MM.1S (cell line): ENCODE measurements around the gene NELL1.

Experiments used
- DNase-seq: peaks from one replicate; pipeline ENCODE4 v3.0.0-alpha.2; 2015
- H2AFZ ChIP-seq: fragments of 300-600 bp; sonication (generic); 2 replicates; pipeline ENCODE4 v1.6.0; 2016; ENCODE audit warnings: antibody characterized with exemption, low read length
- H3F3A ChIP-seq: fragments of 300-600 bp; sonication (generic); 2 replicates; pipeline ENCODE4 v1.6.1; 2016; ENCODE audit warnings: mild to moderate bottlenecking, antibody characterized with exemption, low read length, moderate library complexity, mixed read lengths; ENCODE audit not compliant: insufficient read depth
- H3K27ac ChIP-seq: fragments of 300-600 bp; sonication (generic); 2 replicates; pipeline ENCODE4 v1.5.1; 2016; ENCODE audit warnings: mild to moderate bottlenecking, low read length
- H3K27me3 ChIP-seq: fragments of 300-600 bp; sonication (generic); replicated peaks from 2 replicates; pipeline ENCODE4 v1.6.0; 2016; ENCODE audit warnings: low read length; ENCODE audit not compliant: insufficient read depth
- H3K36me3 ChIP-seq: fragments of 300-600 bp; sonication (generic); replicated peaks from 2 replicates; pipeline ENCODE4 v1.6.1; 2016; ENCODE audit warnings: mild to moderate bottlenecking, low read length, mixed read lengths; ENCODE audit not compliant: insufficient read depth
- H3K4me1 ChIP-seq: fragments of 300-600 bp; sonication (generic); 2 replicates; pipeline ENCODE4 v1.6.1; 2016; ENCODE audit warnings: low read length, mixed read lengths
- H3K4me2 ChIP-seq: fragments of 300-600 bp; sonication (generic); 2 replicates; pipeline ENCODE4 v1.6.0; 2016; ENCODE audit warnings: low read depth, low read length
- H3K4me3 ChIP-seq: fragments of 300-600 bp; sonication (generic); 2 replicates; pipeline ENCODE4 v1.5.1; 2016; ENCODE audit warnings: low read length, mixed read lengths
- H3K79me2 ChIP-seq: fragments of 300-600 bp; sonication (generic); 2 replicates; pipeline ENCODE4 v1.6.1; 2016; ENCODE audit warnings: mixed run types, low read length, mixed read lengths
- H3K9ac ChIP-seq: fragments of 300-600 bp; sonication (generic); 2 replicates; pipeline ENCODE4 v1.6.1; 2016; ENCODE audit warnings: low read length, mixed read lengths
- H3K9me2 ChIP-seq: fragments of 300-600 bp; sonication (generic); replicated peaks from 2 replicates; pipeline ENCODE4 v1.6.1; 2016; ENCODE audit warnings: mild to moderate bottlenecking, low read length, mixed read lengths; ENCODE audit not compliant: insufficient read depth
- H3K9me3 ChIP-seq: fragments of 300-600 bp; sonication (generic); replicated peaks from 2 replicates; pipeline ENCODE4 v1.6.1; 2016; ENCODE audit warnings: mild to moderate bottlenecking, low read length, mixed read lengths; ENCODE audit not compliant: insufficient read depth
- H4K20me1 ChIP-seq: fragments of 300-600 bp; sonication (generic); 2 replicates; pipeline ENCODE4 v1.6.1; 2016; ENCODE audit warnings: mild to moderate bottlenecking, low read length, moderate library complexity, mixed read lengths; ENCODE audit not compliant: insufficient read depth
- EZH2 ChIP-seq: fragments of 300-600 bp; sonication (generic); optimal IDR thresholded peaks from 2 replicates; pipeline ENCODE3; 2017; ENCODE audit warnings: low read depth, mild to moderate bottlenecking, antibody characterized with exemption, low read length, mixed read lengths
- EZH2phosphoT487 ChIP-seq: fragments of 300-600 bp; sonication (generic); IDR thresholded peaks from 2 replicates; pipeline ENCODE4 v1.6.1; 2018; ENCODE audit warnings: antibody characterized with exemption, low read length
- TF ChIP-seq, protein P1 (sequence below): fragments of 300-600 bp; sonication (generic); IDR thresholded peaks from 2 replicates; pipeline ENCODE4 v1.5.1; 2016; ENCODE audit warnings: antibody characterized with exemption, low read length, mixed read lengths

Gene NELL1

DNA sequence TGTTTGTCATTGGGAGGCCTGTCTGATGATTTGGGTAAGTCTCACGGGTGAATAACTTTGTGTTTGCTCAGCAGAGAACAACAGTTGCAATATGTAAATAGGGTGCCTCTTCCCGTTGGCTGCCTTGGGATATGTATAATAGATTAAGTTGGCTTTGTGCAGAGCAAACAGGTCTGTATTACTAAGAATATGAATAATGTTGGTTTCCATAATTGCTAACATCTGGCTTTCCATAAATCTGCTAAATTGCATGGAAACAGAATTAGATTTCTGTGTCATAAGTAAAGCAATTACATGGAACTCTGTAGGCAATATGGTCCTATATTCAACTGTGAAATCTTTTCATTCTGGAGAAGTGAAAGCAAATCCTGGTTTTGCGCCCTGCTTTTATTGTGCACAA lies 887.5 kb downstream of the NELL1 start:
- no peaks in the 10 kb centered on the region for H3K9me3 ChIP-seq
- H4K20me1 ChIP-seq, result no peaks in the 10 kb centered on the region
- TF ChIP-seq, protein P1, sequence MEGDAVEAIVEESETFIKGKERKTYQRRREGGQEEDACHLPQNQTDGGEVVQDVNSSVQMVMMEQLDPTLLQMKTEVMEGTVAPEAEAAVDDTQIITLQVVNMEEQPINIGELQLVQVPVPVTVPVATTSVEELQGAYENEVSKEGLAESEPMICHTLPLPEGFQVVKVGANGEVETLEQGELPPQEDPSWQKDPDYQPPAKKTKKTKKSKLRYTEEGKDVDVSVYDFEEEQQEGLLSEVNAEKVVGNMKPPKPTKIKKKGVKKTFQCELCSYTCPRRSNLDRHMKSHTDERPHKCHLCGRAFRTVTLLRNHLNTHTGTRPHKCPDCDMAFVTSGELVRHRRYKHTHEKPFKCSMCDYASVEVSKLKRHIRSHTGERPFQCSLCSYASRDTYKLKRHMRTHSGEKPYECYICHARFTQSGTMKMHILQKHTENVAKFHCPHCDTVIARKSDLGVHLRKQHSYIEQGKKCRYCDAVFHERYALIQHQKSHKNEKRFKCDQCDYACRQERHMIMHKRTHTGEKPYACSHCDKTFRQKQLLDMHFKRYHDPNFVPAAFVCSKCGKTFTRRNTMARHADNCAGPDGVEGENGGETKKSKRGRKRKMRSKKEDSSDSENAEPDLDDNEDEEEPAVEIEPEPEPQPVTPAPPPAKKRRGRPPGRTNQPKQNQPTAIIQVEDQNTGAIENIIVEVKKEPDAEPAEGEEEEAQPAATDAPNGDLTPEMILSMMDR, result no peak
- no peak for TF ChIP-seq EZH2
- TF ChIP-seq EZH2phosphoT487, result no peak
- no peak overlapping the region for H3K4me2 ChIP-seq
- no peaks in the 10 kb centered on the region for H3K79me2 ChIP-seq
- no peak for DNase-seq
- no peaks in the 10 kb centered on the region for H3K27me3 ChIP-seq
- H3K4me1 ChIP-seq, result 0 out of 2 replicates have a peak, but pooled peaks cover 5% of the 10 kb centered on the region
- H3K9ac ChIP-seq, result no peak overlapping the region
- H3K36me3 ChIP-seq, result no peaks in the 10 kb centered on the region
- H3K4me3 ChIP-seq, result no peak overlapping the region
- H2AFZ ChIP-seq, result no peak overlapping the region
- H3F3A ChIP-seq, result no peaks in the 10 kb centered on the region
- H3K9me2 ChIP-seq, result no peaks in the 10 kb centered on the region
- no peak overlapping the region for H3K27ac ChIP-seq

DNA sequence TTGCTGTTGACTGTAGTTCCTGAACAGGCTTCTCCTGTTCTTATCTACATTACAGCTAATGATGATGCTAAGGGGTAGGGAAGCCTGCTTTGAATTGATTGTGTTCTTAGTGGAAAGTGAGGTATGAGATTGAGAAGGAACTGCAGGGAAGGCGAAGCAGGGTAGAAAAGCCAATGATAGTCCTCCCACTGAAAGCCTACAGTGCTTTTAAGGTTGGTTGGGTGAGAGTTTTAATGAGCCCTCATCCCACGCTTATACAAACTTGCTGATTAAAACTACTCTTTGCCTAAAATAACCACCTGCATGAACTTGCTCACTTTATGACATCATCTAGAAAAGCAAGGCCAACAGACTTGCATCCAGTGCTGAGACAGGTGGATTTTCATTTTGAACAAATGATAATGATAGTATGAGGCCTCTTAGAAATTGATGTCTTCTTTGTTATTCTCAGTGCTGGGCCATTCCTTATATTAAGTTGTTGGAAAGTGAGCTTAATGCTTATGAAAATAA lies 891.1 kb downstream of the NELL1 start:
- Histone ChIP-seq H4K20me1 (no peaks in the 10 kb centered on the region), H3F3A (no peaks in the 10 kb centered on the region), H3K9me2 (no peaks in the 10 kb centered on the region), H3K9me3 (no peaks in the 10 kb centered on the region), H3K36me3 (no peaks in the 10 kb centered on the region), H3K4me1 (0 out of 2 replicates have a peak, but pooled peaks cover 5% of the 10 kb centered on the region), H3K9ac (no peak overlapping the region), H3K79me2 (no peaks in the 10 kb centered on the region), H3K27ac (no peak overlapping the region), H3K27me3 (no peaks in the 10 kb centered on the region), H3K4me2 (no peak overlapping the region), H2AFZ (no peak overlapping the region), H3K4me3 (no peak overlapping the region)
- no peak for DNase-seq
- no peak for TF ChIP-seq EZH2phosphoT487
- TF ChIP-seq, protein P1, result no peak
- no peak for TF ChIP-seq EZH2

DNA sequence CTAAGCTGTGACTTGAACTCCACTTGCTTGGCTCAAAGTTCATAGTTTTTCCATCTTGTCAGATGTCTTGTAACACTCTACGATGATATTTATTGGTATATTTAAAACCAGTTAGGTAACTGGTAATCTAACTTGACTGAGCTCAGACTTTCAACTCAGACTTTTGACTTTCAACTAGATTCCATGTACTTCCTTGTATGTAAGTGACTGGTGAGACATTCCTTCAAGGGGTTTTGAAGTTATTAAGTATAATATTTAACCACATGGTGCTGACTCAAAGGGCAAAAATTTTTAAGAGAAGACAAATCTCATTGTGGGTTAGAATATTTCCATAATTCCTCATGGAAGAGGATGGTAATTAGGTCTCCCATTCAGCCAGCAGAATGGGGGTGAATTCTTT lies 892.2 kb downstream of the NELL1 start:
- no peaks in the 10 kb centered on the region for H3K79me2 ChIP-seq
- H3K27ac ChIP-seq, result no peak overlapping the region
- H3K9me2 ChIP-seq, result no peaks in the 10 kb centered on the region
- no peak overlapping the region for H3K4me3 ChIP-seq
- H3K9me3 ChIP-seq, result no peaks in the 10 kb centered on the region
- no peaks in the 10 kb centered on the region for H3K27me3 ChIP-seq
- no peak for DNase-seq
- H3K4me2 ChIP-seq, result no peak overlapping the region
- H4K20me1 ChIP-seq, result no peaks in the 10 kb centered on the region
- H2AFZ ChIP-seq, result no peak overlapping the region
- no peak overlapping the region for H3K9ac ChIP-seq
- H3K4me1 ChIP-seq, result 0 out of 2 replicates have a peak, but pooled peaks cover 5% of the 10 kb centered on the region
- TF ChIP-seq EZH2 (no peak), EZH2phosphoT487 (no peak)
- TF ChIP-seq, protein P1, result no peak
- no peaks in the 10 kb centered on the region for H3F3A ChIP-seq
- H3K36me3 ChIP-seq, result no peaks in the 10 kb centered on the region
